Stomach (tissue), 4 donors: Measurements from ENCODE around the gene SRMS.

Experiments used
- CTCF ChIP-seq, 7 experiments: fragments of 450-650 bp in 4 of 7; fragments of 200-600 bp in 3 of 7; sonication (generic) in 3 of 7; IDR thresholded peaks; one replicate each; pipeline ENCODE4 v1.5.1; 2016 to 2019; ENCODE audit warnings: antibody characterized with exemption in 7 of 7, control low read depth in 2 of 7, mild to moderate bottlenecking in 1 of 7
- EP300 ChIP-seq: sonication (generic); formaldehyde crosslinking; IDR thresholded peaks from one replicate; pipeline ENCODE4 v1.6.1; 2017; ENCODE audit warnings: antibody characterized with exemption
- POLR2A ChIP-seq, 4 donors: fragments of 450-650 bp; IDR thresholded peaks; one replicate each; pipeline ENCODE4 v1.6.1; 2016; ENCODE audit warnings: antibody characterized with exemption in 4 of 4, control low read depth in 2 of 4, mild to moderate bottlenecking in 1 of 4, moderate library complexity in 1 of 4
- POLR2AphosphoS5 ChIP-seq, 3 donors: sonication (generic); formaldehyde crosslinking; IDR thresholded peaks; one replicate each; pipeline ENCODE4 v1.6.1; 2016; ENCODE audit warnings: antibody characterized with exemption in 3 of 3

DNA sequence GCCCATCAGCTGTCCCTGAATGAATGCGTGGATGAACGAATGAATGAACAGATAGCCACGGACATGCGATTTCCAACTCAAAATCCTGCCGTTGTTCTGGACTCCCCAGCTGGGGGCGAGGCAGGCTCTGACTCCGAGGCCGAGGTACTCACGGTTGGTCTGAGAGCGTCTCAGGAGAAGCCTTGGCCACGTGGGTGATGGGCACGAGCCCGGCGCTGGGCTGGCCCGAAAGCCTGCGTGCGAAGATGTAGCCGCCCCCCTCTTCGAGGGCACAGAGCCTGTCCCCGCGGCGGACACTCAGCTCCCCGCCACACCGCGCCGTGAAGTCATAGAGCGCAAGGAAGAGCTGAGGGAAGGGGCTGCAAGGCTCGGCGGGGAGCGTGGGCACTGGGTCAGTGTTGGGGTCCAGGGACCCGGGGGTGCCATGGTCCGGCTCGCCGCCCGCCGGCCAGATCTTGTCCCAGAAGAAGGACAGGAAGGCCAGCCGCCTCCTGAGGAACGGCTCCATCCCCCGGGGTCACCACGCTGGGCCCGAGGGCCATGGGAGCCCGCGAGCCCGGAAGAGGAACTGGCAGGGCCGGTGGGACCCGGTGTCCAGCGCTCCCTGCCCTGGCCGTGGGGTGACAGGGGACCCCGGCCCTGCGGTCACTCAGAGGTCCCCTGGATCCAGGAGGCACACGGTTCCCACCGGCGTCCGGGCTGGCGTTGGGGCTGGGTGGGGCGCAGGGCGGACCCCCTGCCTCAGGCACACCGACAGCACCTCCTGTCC lies 409 bp downstream of the SRMS start:
- TF ChIP-seq CTCF (IDR thresholded peaks at IDR 0.05) (no peak), POLR2A (IDR thresholded peaks at IDR 0.05) (no peak), EP300 (no peak), POLR2AphosphoS5 (IDR thresholded peaks at IDR 0.05) (no peak)
